Activated CD4-positive, alpha-beta T cell treated with anti-CD3 and anti-CD28 coated beads for 1 hour (primary cell): ENCODE data around the gene PDPK1.
A peak's percentile ranks its signal among the peaks of the same experiment; 100 is the strongest.
"Not testable (repeated sequence)": the region's sequence is repeated elsewhere in the genome, so short reads cannot be mapped to it uniquely, and the experiment has no call there.

ENCODE experiments used
- DNase-seq: peaks from one replicate; pipeline ENCODE4 v3.0.0-alpha.2; 2020

The PDPK1 gene

GRCh38 chr16:2595393-2596205 lies 57.8 kb downstream of the PDPK1 start:
- no peak for DNase-seq

GRCh38 chr16:2596747-2597559 lies 59.1 kb downstream of the PDPK1 start:
- no peak for DNase-seq

GRCh38 chr16:2597560-2597902 lies 59.7 kb downstream of the PDPK1 start:
- no peak for DNase-seq

- DNase-seq, result no peak
These were observed 60.4 kb downstream of the PDPK1 start for GRCh38 chr16:2598133-2598641.

- no peak for DNase-seq
These were observed 60.9 kb downstream of the PDPK1 start for GRCh38 chr16:2598723-2599122.

DNA sequence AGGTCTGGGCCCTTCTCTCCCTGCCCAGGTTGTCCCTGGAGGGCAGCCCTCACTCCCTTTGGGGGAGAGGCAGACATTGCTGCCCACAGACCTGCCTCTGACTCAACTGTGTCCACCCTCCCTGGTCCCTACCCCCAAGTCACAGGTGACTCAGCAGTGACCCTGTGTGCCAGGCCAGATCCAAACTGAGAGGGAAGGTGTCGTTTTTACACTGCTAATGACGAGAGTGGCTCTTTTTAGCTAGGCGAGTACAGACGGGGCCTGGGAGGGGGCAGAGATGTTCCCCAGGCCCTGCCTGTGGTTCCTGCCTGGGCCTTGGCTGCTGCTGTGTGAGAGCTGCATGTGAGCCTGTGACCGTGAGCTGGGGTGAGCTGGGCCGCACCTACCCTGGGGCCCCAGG lies 61.3 kb downstream of the PDPK1 start:
- not testable (repeated sequence) for DNase-seq

DNA sequence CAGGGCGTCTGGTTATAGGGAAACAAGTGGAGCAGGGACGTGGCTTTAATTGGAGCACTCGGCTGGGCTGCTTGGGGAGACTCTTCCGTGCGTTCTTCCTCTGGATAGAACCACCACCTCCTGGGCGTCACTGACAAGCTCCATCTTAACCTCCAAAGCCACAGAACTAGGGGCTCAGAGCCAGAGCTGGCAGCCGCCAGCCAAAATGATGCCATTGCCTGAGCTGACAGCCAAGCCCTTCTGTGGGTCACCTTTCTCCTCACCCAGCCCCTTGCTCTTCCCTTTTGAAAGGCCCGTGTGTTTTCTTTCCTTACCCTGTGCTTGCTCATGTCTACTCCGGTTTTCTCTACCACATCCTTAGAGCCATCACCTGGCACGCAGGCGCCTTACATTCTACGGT lies 62.0 kb downstream of the PDPK1 start:
- DNase-seq, result not testable (repeated sequence)

- not testable (repeated sequence) for DNase-seq
These were observed 63.6 kb downstream of the PDPK1 start for GRCh38 chr16:2601301-2602025.

DNA sequence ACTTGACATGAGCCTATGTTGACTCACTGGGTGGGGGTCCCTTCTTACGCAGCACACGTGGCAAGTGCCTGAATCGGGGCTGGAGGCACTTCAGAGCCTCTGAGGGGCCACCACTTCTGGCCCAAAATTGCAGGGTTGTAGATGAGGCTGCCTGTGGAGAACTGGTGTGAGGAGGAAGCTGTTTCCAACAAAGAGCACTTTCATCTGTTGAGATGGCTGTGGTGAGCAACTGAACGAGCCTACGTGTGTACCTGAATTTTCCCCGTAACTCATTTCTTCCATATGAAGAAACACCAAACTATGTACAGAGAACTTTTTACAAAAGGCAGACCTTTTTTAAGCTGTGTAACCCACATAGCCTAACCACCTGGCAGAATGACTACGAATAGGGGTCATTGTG lies 64.4 kb downstream of the PDPK1 start:
- not testable (repeated sequence) for DNase-seq

DNA sequence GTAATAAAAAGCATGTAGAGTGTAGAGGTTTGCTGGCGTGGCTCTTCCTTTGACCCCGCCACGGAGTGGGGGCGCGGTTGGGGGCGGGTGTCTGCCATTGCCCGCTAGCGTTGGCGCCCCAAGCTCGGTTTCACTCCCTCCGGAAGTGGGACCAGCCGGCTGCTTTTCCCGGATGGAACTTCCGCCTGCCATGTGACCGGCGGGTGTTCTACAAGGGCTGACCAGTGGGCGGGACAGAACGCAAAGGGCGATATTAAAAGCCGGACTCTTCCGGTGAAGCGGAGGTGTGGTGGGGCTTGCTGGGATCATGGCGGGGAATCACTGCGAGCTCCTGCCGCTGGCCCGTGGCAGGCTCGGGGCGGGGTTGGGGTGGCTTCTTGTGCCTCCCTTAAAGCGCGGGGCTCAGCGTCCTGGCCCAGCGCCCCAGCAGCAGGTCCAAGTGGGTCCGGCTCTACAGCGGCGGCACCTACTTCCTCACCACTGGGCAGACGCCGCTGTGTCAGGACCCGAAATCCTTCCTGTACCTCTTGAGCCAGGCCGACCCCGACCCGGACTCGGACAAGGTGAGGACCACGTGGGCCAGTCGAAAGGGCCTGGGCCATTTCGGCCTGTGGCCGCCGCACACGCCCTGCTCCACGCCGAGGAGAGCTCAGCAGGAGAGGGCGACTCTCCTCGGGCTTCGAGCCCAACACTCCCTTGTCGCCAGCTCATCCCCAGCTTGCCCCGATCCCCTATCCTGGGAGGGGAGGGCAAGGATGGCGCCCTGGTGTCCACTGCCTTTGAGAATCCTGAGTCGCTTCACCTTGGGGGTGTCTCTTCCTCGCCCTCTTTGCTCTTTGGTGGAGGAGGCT lies 65.6 kb downstream of the PDPK1 start:
- DNase-seq, result peak; percentile 61

GRCh38 chr16:2604016-2604369 lies 66.2 kb downstream of the PDPK1 start:
- not testable (repeated sequence) for DNase-seq

DNA sequence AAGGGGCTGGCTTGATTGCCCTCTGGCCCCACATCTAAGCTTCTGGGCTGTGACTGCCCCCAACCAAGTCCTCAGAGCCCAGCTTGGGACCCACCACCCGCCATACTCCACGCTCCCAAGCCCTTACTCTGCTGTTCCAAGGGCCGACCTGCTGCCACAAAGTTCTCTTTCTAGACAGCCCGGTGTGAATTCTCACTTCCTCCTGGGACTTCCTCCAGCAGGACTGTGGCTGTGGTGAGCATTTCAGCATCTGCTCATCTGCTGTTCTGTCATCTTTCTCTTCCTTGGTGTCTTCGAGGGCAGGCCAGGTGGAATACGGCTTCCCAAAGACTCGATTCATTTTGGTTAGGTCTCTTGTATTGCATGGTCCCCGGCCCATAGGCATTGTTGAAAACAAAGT lies 69.0 kb downstream of the PDPK1 start:
- DNase-seq, result not testable (repeated sequence)

DNA sequence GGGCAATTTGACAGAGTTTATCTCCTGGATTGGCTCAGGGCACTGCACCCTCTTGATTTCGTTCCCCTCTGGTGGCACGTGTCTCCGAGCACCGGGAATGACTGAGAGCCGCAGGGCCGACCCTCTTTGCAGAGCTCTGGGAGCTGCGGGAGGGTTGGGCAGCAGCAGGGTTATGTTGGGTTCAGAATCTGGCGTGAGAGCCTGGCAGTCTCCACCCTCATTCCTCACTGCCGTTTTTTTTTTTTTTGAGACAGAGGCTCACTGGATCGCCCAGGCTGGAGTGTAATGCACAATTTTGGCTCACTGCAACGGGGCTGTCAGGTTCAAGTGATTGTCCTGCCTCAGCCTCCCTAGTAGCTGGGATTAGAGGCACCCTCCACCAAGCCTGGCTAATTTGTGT lies 71.5 kb downstream of the PDPK1 start:
- DNase-seq, result not testable (repeated sequence)

GRCh38 chr16:2609827-2610470 lies 72.1 kb downstream of the PDPK1 start:
- DNase-seq, result no peak

DNA sequence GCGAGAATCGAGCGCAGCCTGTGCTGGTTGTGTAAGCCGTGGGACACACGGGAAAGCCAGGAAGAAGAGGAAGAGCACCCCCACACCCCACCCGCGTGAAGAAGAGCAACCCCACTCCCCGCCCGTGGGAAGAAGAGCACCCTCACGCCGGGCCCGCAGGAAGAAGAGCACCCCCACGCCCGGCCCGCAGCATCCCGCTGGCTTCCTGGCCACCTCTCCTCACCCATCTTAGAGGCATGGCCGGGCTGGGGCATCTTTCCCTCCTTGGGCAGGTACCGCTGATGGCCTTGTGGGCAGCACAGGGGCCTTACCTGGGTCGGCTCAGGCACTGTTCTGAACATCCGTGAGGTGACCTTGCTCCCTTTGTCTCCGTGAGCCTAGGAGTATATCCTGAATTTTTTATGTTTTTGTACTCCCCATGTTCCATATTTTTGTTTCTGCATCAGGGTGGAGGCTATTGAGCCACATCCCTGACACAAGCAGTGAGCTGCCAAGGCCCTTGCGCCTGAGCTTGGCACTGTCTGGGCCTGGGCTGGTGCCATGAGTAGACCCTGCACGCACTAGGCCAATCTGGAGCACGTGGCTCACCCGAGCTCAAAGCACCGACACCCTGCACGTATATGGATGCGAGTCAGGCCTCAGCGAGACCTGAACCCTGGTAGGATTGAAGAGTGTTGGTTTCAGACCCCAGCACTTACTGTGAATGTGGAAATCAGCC lies 73.1 kb downstream of the PDPK1 start:
- DNase-seq, result no peak

GRCh38 chr16:2611499-2611862 lies 73.7 kb downstream of the PDPK1 start:
- no peak for DNase-seq

DNA sequence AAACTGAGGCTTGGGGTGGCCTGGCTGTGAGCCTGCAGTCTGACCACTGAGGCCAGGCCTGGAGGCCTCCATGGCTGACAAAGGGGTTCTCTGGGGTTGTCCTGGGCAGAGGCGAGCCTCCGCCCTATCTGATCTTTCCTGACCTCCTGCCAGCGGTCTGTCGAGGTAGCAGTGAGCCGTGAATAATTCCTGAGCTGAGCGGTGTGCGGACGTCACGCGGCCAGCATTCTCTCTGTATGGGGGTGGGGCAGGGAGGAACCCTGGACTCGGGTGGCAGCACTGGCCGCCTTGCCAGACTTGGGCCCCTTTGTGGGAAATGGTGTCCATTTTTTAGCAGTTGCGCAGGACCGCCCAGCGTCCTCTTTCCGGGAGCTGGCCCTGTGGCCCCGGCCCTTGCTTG lies 74.1 kb downstream of the PDPK1 start:
- DNase-seq, result not testable (repeated sequence)

- not testable (repeated sequence) for DNase-seq
These were observed 75.4 kb downstream of the PDPK1 start for GRCh38 chr16:2613251-2613650.

DNA sequence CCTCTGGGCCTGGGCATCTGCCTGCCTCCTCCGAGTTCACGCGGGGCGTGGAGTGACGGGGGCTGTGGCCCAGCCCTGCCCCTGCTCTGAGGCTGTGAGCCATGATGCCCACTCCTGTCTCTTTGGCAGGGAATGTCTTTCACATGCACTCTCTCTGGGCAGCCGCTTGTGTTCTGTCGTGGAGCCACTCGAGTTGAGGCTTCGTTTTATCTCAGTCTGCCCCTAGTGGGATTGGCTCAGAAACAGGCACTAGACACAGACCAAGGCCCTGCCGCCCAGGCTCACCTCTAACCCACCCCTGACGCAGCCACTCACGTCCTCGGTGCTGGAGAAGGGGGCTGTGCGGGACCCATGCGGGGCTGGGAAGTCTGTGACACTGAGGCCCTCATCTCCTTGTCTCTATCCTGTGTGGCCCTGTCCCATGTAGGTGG lies 77.0 kb downstream of the PDPK1 start:
- DNase-seq, result no peak

- DNase-seq, result not testable (repeated sequence)
These were observed 81.1 kb downstream of the PDPK1 start for GRCh38 chr16:2618964-2619363.

DNA sequence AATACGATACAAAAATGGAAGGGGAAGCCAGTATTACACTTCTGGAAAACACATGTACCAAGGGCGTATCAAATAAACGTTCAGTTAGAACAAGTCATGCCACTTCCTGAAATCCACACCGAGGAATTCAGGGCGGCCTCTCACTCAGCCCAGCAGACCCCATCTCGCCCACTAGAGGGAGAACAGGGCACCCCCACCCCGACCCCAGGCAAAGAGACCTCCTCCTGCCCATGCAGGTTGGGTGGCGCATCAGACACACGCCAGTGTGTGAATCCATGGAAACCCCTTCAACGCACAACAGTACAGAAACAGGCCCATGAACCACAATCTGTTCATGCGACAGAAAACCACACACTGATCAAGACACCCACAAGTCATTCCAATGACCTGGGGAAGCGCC lies 81.8 kb downstream of the PDPK1 start:
- not testable (repeated sequence) for DNase-seq
